ENCODE measurements around the gene CBFA2T2. TPM values are rescaled to one million over a fixed set of nuclear protein-coding genes. Genes with fewer than 3 reads are reported as not detected.
"Not testable (repeated sequence)": the region's sequence is repeated elsewhere in the genome, so short reads cannot be mapped to it uniquely, and the experiment has no call there.

The CBFA2T2 gene
- polyA plus RNA-seq, 1 donor from 2014 or later: 22.8 TPM

DNA sequence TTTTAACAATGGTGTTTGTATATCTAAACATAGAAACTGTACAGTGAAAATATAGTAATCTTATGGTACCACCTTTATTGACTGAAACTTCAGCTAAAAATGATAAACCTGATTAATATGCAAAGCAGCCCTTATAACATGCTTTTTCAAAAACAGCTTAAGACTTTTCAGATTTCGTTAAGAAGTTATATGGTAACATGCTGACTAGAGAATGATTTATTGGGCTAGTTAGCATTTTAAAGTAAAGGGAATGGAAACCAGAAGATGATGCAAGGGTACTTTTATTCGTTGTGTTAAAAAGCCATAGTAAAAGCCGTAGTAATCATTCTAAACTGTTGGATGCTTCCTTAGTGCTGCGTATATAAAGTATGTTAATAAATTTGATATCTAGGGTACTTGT is 50.5 kb downstream of the CBFA2T2 start:
- Mint-ChIP-seq H3K4me3 (no peak overlapping the region), H3K27me3 (no peaks in the 10 kb centered on the region), H3K4me1 (peaks cover 12 to 29% (median 27%) of the 10 kb centered on the region in 3 donors), H3K36me3 (peaks cover 4% of the 10 kb centered on the region), H3K27ac (no peak overlapping the region), H3K9me3 (no peaks in the 10 kb centered on the region)

DNA sequence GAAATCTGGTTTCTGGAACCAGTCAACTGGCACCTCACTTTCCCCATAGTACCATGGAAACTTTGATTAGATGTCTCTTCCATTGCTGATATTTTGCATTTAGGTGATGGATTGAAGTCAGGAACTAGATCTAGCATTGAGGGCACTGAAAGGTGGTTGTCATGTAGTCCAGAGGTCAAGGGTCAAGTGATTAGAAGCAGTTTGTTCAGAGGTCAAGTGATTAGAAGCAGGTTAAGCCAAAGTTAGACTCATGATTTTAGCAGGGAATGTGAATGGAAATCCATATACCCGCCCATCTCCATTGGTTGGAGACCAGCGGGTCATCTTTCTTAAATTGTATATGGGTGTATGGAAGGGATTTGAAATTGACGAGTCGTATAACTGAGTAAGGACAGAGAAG is 51.2 kb downstream of the CBFA2T2 start:
- peaks cover 4% of the 10 kb centered on the region for H3K36me3 Mint-ChIP-seq
- no peak overlapping the region for H3K4me3 Mint-ChIP-seq
- H3K27ac Mint-ChIP-seq: peak overlapping the region in 1 of 3 donors; percentile 75
- H3K27me3 Mint-ChIP-seq: no peaks in the 10 kb centered on the region
- no peaks in the 10 kb centered on the region for H3K9me3 Mint-ChIP-seq
- H3K4me1 Mint-ChIP-seq: peaks cover 12 to 29% (median 27%) of the 10 kb centered on the region in 3 donors

DNA sequence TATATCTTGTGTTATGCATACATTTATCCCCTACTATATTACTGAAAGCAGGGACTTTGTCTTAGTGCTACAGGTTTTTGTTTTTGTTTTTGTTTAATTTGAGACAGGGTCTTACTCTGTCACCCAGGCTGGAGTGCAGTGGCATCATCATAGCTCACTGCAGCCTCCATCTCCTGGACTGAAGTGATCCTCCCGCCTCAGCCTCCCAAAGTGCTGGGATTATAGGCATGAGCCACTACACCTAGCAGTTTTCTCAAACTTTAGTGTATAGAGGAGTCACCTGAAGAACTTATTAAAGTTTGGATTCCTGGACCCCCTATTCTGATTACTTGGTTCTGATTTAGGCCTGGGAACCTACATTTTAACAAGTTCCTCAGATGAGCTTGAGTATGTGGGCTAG is 51.9 kb downstream of the CBFA2T2 start:
- Mint-ChIP-seq H3K9me3 (no peaks in the 10 kb centered on the region), H3K4me1 (peaks cover 12 to 29% (median 27%) of the 10 kb centered on the region in 3 donors), H3K27ac (no peak overlapping the region), H3K36me3 (peaks cover 4% of the 10 kb centered on the region), H3K4me3 (no peak overlapping the region), H3K27me3 (no peaks in the 10 kb centered on the region)

DNA sequence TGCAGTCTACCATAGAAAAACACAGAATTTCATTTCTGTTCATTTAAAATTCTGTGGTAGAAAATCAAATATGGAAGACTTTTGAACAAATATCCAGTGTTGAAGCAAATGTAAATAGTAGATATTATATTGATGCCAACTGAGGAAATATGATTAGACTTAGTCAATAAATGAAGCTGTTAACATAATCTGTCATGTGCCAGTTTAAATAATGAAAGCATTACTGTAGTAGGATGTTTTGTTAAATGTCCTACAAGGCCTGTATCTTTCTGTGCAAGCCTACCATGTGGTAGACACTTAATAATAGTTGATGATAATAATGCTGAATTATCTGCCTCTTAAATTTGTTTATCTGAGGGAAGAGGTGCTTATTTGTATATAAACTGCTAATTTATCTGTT is 55.9 kb downstream of the CBFA2T2 start:
- H3K9me3 Mint-ChIP-seq: no peaks in the 10 kb centered on the region
- H3K27me3 Mint-ChIP-seq: no peaks in the 10 kb centered on the region
- peaks cover 4 to 23% (median 13%) of the 10 kb centered on the region in 3 donors for H3K4me1 Mint-ChIP-seq
- H3K27ac Mint-ChIP-seq: no peak overlapping the region
- peaks cover 5% of the 10 kb centered on the region for H3K36me3 Mint-ChIP-seq
- no peak overlapping the region for H3K4me3 Mint-ChIP-seq

DNA sequence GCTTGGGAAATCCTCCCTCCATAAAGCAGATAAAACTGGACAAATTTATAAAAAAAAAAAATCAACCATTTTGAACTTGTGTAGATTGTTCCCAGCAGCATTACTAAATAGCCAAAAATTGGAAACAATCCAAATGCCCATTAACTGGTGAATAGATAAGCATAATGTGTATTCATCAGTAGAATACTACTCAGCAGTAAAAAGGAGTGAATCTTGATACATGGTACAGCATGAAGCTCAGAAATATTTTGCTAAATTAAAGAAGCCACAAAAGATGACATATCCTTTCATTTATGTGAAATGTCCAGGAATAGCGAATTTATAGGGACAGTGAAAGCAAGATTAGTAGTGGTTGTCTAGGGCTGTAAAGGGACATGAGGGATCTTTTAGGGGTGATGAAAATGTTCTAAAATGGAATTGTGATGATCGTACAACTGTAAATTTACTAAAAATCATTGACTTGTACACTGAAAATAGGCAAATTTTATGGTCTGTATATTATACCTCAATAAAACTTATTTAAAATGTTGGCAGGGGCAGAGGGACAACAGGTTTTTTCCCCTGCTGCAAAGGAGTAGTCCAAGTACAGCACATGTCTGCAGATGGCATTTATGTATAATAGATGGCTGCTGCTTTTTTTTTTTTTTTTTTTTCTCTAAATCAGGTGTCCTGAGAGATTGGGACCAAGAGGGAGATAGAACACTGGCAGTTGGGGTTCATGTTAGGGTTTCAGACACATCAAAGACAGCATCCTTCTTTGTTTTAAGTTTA is 59.5 kb downstream of the CBFA2T2 start:
- Mint-ChIP-seq H3K9me3 (no peaks in the 10 kb centered on the region), H3K27me3 (no peaks in the 10 kb centered on the region), H3K36me3 (peaks cover 11% of the 10 kb centered on the region), H3K4me1 (peaks cover 14 to 16% (median 16%) of the 10 kb centered on the region in 3 donors), H3K27ac (peak overlapping the region in 1 of 3 donors; percentile 54), H3K4me3 (no peak overlapping the region)

DNA sequence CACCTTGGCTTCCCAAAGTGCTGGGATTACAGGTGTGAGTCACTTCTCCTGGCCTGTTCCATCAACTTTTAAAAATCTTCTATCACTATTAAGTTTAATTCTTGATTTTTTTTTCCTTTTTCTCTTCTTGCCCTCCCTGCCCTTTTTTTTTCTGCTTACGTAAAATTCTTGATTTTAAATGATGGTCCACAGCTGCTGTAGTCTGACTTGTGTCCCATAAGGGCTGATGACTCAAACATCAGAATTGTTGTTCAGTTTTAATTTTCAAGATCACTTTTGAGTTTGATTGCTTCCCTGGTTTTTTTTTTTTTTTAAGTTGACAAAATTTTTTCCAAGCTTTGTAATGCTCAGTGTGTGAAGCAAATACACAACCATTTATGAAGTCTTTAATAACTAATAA is 61.9 kb downstream of the CBFA2T2 start:
- Mint-ChIP-seq H3K4me3 (no peak overlapping the region), H3K27me3 (no peaks in the 10 kb centered on the region), H3K27ac (peak overlapping the region; percentile 2 to 66 (median 59)), H3K9me3 (no peaks in the 10 kb centered on the region), H3K36me3 (peaks cover 15% of the 10 kb centered on the region), H3K4me1 (peaks cover 18 to 30% (median 26%) of the 10 kb centered on the region in 3 donors)

DNA sequence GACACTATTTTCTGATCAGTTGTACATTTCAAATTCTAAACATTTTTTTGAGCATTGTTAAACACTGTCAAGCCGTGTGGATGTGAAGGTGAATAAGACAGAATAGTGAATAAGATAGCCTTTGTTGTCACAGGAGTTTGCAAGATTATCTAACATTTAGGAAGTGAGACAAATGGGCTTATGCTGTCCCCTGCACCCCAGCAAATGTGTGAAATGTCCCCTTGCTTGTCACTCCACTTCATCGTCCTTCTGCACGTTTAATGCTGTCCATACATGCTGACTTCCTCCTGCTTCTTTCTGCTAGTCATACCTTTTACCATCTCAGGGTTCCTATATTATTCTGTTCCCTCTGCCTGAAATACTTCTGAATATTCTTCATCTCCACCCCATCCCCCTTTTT is 62.6 kb downstream of the CBFA2T2 start:
- peaks cover 18 to 30% (median 26%) of the 10 kb centered on the region in 3 donors for H3K4me1 Mint-ChIP-seq
- peak overlapping the region in 2 of 4 donors; percentile 6 to 34 for H3K4me3 Mint-ChIP-seq
- peaks cover 15% of the 10 kb centered on the region for H3K36me3 Mint-ChIP-seq
- H3K27me3 Mint-ChIP-seq: no peaks in the 10 kb centered on the region
- H3K9me3 Mint-ChIP-seq: no peaks in the 10 kb centered on the region
- H3K27ac Mint-ChIP-seq: peak overlapping the region in 2 of 3 donors; percentile 2 to 66

DNA sequence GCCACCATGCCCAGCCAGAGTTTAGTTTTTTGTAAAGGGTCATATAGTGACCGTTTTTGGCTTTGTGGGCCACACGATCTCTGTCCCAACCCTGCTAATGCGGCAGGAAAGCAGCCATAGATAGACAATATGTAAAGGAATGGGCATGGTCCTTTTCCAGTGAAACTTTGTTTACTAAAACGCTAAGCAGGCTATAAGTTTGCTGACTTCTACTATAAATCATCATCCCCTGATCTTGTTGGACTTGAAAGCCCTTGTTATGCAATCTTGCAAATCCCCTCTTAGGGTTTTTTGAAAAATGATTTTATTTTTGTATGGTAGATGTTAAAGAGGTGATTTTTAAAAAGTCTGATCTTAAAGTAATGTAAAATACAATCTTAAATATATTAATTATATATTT is 63.6 kb downstream of the CBFA2T2 start:
- Mint-ChIP-seq H3K4me1 (peaks cover 21 to 30% (median 26%) of the 10 kb centered on the region in 3 donors), H3K4me3 (no peak overlapping the region), H3K9me3 (no peaks in the 10 kb centered on the region), H3K36me3 (peaks cover 18% of the 10 kb centered on the region), H3K27ac (peak overlapping the region in 2 of 3 donors; percentile 73 to 96), H3K27me3 (no peaks in the 10 kb centered on the region)

DNA sequence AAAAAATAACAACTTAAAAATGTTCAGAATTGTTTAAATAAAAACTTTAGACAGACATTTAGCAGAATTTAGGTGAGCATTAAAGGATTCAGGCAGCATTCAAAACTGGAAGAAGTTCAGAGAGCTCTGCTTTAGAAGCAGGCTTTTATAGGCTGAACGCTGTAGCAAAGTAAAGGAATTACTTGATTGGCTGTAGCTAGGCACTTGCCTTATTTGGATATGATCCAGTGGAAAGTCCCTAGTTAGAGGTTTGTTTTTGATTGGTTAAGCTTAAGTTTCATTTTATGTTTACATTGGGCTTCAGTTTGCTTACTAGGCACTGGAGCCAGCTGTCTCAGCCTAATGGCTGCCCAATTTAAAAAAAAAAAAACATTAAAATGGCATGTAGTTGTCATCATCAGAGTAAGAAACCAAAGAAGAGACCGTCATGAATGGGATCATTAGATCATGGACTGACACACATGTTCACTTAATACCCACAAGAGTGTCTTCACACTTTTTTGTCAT is 65.1 kb downstream of the CBFA2T2 start:
- peak overlapping the region in 3 of 4 donors; percentile 74 to 90 (median 83) for H3K4me3 Mint-ChIP-seq
- H3K27ac Mint-ChIP-seq: peak overlapping the region; percentile 96 to 98 (median 97)
- peaks cover 17% of the 10 kb centered on the region for H3K36me3 Mint-ChIP-seq
- H3K4me1 Mint-ChIP-seq: peaks cover 22 to 27% (median 24%) of the 10 kb centered on the region in 3 donors
- H3K27me3 Mint-ChIP-seq: no peaks in the 10 kb centered on the region
- H3K9me3 Mint-ChIP-seq: no peaks in the 10 kb centered on the region

DNA sequence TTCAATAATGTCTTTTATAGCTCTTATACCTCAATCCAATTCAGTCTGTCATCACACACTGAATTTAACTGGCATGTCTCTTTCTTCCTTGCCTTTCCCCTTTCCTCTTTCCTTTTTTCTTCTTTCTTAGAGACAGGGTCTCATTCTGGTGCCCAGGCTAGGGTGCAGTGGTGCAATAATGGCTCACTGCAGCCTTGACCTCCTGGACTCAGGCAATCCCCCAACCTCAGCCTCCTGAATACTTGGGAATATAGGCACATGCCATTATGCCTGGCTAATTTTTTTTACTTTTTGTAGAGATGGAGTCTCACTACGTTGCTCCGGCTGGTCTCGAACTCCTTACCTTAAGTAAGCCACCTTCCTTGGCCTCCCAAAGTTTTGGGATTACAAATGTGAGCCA is 65.9 kb downstream of the CBFA2T2 start:
- Mint-ChIP-seq H3K27me3 (no peaks in the 10 kb centered on the region), H3K36me3 (peaks cover 16% of the 10 kb centered on the region), H3K9me3 (no peaks in the 10 kb centered on the region), H3K27ac (peak overlapping the region; percentile 96 to 98 (median 97)), H3K4me3 (peak overlapping the region in 3 of 4 donors; percentile 52 to 90 (median 83)), H3K4me1 (peaks cover 24 to 27% (median 27%) of the 10 kb centered on the region in 3 donors)

DNA sequence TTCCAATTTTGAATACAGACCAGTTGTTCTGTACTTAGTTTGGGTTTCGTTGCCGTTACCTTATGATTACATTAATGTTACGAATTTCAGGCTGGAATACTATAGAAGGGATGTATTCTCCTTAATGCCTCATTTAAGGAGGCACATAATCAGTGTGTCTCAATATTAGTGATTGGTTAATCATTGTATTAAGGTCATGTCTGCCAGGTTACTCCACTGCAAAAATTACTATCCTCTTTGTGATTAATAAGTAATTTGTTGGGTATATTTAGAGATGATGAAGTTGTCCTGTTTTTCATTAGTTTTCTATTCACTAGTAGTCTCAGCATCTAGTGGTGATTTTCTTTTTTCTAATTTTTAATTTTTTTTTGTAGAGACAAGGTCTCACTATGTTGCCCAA is 66.3 kb downstream of the CBFA2T2 start:
- Mint-ChIP-seq H3K36me3 (peaks cover 15% of the 10 kb centered on the region), H3K4me1 (peaks cover 24 to 27% (median 27%) of the 10 kb centered on the region in 3 donors), H3K9me3 (no peaks in the 10 kb centered on the region), H3K27ac (peak overlapping the region; percentile 96 to 98 (median 97)), H3K27me3 (no peaks in the 10 kb centered on the region), H3K4me3 (peak overlapping the region in 2 of 4 donors; percentile 52 to 83)

DNA sequence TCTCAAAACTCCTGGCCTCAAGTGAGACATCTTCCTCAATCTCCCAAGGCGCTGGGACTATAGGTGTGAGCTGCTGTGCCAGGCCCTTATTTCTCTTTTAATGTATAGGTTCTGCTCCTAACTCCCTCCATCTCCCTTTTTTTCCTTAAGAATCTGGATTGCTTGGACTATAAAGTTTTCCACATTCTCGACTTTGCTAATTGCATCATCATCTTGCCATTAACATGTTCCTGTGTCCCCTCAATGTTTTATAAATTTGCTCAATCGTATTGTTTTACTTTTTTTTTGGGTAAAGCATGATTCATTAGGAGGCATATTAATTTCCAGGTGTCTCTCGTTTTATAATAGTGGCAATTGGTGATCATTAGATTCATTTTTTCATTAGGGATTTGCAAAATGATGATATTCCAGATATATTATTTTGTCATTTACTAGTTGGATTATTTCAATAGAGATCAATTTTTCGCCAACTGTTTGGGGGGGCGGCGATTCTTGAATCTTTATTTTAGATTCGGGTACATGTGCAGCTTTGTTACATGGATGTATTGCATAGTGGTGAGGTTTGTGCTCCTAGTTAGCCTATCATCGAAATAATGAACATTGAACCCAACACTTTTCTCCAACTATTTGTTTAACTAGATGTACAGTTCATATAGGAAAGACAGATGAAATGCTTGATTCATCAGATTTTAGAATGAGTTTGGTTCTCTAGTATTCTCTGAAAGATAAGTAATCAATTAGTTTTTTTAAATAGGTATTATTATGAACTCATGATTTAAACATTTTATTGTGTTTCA is 68.7 kb downstream of the CBFA2T2 start:
- H3K4me3 Mint-ChIP-seq: no peak overlapping the region
- H3K36me3 Mint-ChIP-seq: peaks cover 13% of the 10 kb centered on the region
- H3K27ac Mint-ChIP-seq: peak overlapping the region in 2 of 3 donors; percentile 19 to 41
- no peaks in the 10 kb centered on the region for H3K27me3 Mint-ChIP-seq
- no peaks in the 10 kb centered on the region for H3K9me3 Mint-ChIP-seq
- H3K4me1 Mint-ChIP-seq: peaks cover 13 to 23% (median 19%) of the 10 kb centered on the region in 3 donors

DNA sequence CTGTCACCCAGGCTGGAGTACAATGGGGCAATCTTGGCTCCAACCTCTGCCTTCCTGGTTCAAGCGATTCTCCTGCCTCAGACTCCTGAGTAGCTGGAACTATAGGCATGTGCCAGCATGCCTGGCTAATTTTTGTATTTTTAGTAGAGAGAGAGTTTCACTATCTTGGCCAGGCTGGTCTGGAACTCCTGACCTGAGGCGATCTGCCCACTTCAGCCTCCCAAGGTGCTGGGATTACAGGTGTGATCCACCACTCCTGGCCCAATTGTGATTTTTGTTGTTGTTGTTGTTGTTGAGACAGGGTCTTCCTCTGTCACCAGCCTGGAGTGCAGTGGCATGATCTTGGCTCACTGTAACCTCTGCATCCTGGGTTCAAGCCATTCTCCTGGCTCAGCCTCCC is 69.3 kb downstream of the CBFA2T2 start:
- H3K4me1 Mint-ChIP-seq: peaks cover 10 to 23% (median 18%) of the 10 kb centered on the region in 3 donors
- no peak overlapping the region for H3K27ac Mint-ChIP-seq
- H3K27me3 Mint-ChIP-seq: no peaks in the 10 kb centered on the region
- peaks cover 15% of the 10 kb centered on the region for H3K36me3 Mint-ChIP-seq
- H3K4me3 Mint-ChIP-seq: no peak overlapping the region
- H3K9me3 Mint-ChIP-seq: no peaks in the 10 kb centered on the region

DNA sequence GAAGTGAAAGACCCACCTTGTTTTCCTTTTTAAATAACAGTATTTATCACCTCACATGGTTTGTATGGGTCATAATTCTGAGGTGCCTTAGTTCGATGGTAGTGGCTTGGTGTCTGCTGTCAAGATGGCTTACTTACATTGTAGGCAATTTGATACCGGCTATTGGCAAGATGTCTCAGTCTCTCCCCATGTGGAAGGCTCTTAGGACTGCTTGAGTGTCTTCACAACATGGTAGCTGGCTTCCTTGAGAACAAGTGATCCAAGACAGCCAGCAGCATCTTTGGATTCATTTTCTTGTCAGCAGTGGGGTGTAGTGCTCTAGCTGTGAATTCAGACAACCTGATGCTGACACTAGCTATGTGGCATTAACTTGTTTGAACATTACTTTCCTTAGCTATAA is 70.1 kb downstream of the CBFA2T2 start:
- no peak overlapping the region for H3K4me3 Mint-ChIP-seq
- peaks cover 15% of the 10 kb centered on the region for H3K36me3 Mint-ChIP-seq
- H3K27ac Mint-ChIP-seq: no peak overlapping the region
- H3K9me3 Mint-ChIP-seq: no peaks in the 10 kb centered on the region
- peaks cover 10 to 21% (median 18%) of the 10 kb centered on the region in 3 donors for H3K4me1 Mint-ChIP-seq
- no peaks in the 10 kb centered on the region for H3K27me3 Mint-ChIP-seq

DNA sequence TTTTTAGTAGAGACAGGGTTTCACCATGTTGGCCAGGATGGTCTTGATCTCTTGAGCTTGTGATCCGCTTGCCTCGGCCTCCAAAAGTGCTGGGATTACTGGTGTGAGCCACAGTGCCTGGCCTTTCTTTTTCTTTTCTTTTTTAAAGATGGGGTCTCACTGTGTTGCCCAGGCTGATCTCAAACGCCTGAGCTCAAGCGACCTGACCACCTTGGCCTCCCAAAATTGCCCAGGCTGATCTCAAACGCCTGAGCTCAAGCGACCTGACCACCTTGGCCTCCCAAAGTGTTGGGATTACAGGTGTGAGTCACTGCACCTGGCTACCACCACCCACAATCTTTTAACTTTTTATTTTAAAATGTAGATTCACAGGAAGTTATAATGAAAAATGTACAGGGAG is 71.2 kb downstream of the CBFA2T2 start:
- peaks cover 7 to 12% (median 11%) of the 10 kb centered on the region in 3 donors for H3K4me1 Mint-ChIP-seq
- peaks cover 13% of the 10 kb centered on the region for H3K36me3 Mint-ChIP-seq
- H3K4me3 Mint-ChIP-seq, H3K9me3 Mint-ChIP-seq, H3K27ac Mint-ChIP-seq, H3K27me3 Mint-ChIP-seq: not testable (repeated sequence)
